NCI-H748 treated with DMSO at 0.1 percent for 48 hours (cell line): ENCODE data around the gene TUBA1A.
"Not testable (repeated sequence)": the region's sequence is repeated elsewhere in the genome, so short reads cannot be mapped to it uniquely, and the experiment has no call there.

Experiments used
- DNase-seq: peaks from one replicate; lab custom pipeline; 2025; lab: John Stamatoyannopoulos, UW

The TUBA1A gene

DNA sequence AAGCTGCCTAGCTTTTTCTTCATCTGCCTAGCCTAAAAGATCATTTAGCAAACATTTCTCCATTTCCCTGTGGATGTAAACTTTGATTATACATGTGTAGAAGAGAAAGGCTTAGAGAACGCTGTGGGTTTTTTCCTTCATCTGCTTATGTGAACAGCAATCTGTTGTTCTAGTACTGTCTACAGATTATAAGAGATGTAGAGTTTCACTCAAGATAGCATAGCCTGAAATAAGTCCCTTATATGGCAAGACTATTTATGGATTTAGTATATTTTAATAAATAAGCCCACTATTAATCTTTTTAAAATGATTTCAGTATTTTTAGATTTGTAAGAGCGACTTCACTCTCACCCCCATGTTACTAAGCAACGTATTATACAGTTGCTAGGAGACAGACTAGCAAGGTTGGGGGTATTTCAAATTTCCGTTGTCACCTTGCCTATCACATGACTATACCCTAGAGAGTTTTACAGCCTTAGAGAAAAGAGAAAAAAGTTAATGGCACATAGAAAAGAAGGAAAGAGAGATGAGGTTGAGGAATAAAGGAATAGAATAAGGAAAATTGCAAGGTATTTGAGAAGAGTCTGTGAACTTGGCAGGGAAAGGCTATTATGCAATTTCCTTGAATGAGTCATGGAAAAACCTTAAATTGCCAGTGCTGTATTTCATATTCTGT, 12.2 kb upstream of the TUBA1A start:
- peak; percentile 96 for DNase-seq

DNA sequence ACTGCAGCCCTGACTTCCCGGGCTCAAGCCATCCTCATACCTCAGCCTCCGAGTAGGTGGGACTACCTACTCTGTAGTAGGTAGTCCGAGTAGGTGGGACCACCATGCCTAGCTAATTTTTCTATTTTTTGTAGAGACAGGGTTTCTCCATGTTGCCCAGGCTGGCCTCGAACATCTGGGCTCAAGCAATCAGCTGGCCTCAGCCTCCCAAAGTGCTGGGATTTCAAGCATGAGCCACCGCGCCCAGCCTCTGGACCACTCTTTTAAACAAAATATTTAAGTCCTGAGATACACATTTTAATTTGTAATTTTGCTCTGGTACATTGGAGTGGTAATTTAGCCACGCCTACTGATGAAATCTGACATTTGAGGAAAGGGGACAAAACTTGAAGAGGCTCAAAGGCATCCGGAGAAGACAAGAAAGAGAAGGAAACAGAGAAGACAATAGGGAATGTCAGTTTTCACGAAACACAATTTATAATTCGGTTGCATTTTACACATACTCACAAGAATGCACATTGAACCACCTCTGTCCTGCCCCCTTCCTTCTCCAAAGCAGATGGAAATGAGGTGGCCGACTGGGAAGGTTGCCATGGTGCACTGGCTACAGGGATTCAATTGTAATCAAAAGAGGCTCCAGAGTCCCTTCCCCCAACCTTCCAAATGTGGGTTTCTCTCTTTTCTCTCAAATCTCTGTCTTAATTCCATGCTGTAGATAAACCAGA, 9.7 kb upstream of the TUBA1A start:
- DNase-seq: peak; percentile 35

DNA sequence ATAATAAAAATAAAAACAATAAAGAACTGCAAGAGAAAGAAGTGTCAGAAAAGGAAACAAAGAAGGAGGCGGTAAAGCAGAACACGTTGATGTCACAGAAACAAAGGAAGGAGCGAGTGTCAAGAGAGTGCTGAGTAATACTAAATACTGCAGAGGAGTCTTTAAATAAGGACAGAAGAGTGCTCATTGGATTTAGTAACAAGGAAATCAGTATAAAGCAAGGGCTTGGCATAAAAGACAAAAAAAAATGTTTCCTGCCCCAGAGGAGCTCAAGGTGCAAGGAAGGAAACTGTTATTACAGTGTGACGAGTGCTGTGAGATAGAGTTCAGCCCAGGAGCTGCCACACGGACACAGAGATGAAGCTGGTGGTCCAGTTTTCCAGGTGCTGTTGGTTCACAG, 8.4 kb upstream of the TUBA1A start:
- no peak for DNase-seq

DNA sequence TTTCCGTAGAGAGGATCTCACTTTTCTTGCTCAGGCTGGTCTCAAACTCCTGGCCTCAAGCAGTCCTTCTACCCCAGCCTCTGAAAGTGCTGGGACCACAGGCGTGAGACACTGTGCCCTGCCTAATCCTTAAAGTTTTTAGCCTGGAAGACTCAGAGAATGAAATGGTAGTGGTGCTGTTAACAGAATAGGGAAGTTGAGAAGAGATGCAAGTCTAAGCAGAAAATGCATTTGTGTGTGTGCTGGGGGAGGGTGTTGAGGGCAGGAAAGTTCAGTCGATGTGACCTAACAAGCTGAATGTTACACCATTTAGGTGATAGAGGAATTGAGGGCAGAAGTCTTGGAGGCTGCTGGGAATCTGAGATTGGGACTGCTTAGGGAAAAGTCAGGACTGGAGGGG, 6.9 kb upstream of the TUBA1A start:
- no peak for DNase-seq

DNA sequence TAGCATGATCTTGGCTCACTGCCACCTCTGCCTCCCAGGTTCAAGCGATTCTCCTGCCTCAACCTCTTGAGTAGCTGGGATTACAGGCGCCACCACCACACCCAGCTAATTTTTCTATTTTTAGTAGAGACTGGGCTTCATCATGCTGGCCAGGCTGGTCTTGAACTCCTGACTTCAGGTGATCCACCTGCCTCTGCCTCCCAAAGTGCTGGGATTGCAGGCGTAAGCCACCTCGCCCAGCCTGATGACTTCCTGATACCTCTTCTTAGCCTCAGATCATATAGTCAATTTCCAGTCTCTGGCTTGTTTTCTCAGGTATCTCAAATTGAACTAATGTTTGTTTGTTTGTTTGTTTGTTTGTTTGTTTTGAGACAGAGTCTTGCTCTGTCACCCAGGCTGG, 4.9 kb upstream of the TUBA1A start:
- not testable (repeated sequence) for DNase-seq

DNA sequence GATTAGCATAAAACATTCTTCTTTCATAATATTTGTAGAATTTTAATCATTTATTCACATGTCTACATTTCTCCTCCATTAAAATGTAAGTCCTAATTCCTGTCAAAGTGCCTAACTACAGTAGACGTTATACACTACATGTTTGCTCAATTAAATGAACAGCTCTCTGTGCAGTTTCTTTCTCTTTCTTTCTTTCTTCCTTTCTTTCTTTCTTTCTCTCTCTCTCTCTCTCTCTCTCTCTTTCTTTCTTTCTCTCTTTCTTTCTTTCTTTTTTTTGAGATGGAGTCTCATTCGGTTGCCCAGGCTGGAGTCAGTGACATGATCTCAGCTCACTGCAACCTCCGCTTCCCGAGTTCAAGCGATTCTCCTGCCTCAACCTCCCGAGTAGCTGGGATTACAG, 2.6 kb upstream of the TUBA1A start:
- DNase-seq: not testable (repeated sequence)

DNA sequence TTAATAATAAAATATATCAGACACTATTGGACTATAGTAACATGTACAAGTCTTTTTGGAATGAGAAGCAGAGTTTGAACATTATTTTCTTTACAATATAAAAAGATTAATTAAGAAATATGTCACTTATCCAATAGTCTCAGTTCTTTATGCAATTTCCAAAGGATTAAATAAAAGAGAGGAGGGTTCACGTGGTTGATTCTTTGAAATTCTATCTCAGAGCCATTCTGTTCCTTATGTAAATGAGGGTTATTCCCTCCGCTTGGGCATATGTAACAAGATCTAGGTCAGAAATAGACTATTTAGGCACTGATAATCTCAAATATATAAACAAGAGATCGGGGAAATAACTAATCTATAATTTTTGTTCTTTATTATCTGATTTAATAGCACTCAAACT, 2.1 kb upstream of the TUBA1A start:
- no peak for DNase-seq

DNA sequence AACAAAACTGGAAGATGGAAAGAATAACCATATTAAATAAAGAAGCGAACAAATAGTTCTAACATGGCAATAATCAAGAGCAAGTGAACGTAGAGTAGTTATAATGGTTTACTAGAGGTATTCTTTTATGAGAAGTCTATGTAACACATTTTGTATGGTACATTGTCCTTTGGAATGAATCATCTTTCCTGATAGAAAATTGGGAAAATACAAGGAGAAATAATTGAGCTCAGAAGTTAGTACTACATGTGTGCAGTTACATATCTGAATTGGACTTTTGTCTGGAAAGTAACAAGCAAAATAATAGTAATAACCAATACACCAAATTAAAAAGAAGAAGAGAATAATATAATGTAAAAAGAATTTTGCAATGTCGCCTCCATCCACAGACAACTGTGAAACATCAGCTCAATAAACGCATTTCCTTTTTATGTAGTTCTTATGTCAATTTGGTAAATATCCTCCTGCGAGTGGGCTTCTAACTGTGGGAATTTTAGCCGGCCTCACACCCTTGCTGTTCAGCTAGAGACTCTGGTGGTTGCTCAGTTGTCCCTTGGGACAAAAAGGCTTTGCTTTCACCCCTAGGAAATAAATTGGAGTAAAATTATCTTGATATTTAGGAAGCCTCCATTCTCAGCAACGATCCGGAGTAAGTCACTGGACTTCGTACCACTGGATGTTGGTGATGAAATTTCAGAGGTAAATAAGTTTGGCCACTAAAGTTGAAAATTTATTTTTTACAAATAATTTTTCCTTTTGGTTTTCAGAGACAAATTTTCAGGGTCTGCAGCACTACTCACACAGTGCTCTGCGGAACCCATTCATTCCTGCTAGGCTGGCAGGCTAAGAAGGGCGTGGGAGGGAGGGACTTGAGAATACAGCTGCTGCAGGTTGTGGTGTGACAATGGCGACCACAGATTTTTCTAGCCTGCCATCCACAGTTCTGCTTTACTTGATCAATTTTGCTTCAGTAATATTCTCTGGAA, 1.1 kb upstream of the TUBA1A start:
- DNase-seq: peak; percentile 42

DNA sequence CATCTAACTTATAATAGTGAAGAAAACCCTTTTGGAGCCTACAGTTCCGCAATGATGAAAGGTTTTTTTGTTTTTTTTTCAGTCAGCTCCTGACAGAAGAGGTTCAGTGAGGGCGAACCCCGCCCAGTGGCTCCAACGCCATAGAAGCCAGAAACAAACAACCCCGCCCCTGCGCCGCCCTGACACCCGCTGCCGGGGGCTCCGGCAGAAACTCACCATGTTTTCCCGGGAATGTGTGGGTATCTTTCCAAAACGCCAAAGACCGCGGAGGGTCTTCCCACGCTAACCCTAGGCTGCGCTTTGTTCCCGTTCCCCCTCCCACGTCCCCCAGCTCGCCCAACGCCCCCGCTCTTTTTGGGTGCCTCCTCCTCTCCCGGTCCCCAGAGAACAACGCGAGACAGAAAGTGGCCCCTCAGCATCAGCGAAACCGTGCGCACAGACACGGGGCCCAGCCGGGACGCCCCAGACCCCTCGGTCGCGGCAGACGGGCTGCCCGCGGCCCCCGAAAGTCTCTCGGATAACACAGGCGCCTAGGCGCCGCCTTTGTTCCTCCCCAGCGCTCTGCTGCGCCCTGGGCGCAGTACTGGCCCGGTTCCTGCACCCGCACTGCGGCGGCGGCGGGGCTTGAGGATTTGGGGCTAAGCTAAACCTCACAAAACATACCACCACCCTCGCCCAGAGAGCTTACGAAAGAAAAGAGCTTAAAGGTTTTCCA, 522 bp downstream of the TUBA1A start:
- DNase-seq: peak; percentile 46

DNA sequence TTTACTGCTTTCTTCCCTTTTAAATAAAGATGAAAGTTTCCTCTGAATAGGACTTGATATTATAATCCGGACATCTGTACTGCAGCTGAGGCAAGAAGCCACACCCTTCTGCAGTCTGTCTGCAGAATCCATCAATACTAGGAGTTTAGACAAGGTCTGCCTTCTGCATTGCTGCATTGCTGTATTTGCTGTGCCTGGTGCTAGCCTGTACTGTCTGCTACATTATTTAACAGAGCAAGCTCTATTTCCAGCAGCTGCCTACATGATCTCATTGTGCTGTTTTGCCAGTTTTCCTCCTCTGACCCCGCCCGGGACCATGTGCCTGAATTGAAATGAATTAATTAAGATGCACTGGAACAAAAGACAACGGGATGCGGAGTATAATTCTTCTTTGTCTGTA, 1.7 kb downstream of the TUBA1A start:
- DNase-seq: peak; percentile 63

DNA sequence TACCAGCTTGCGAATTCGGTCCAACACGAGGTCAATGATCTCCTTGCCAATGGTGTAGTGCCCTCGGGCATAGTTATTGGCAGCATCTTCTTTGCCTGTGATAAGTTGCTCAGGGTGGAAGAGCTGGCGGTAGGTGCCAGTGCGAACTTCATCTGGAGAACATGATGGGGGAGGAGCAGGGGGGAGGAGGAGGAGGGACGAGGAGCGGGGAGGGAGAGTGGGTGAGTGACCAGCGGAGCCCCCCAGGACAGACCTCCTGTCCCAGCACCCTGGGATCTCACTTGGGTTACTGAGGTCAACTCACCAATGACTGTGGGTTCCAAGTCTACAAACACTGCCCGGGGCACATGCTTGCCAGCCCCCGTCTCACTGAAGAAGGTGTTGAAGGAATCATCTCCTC, 2.6 kb downstream of the TUBA1A start:
- not testable (repeated sequence) for DNase-seq

DNA sequence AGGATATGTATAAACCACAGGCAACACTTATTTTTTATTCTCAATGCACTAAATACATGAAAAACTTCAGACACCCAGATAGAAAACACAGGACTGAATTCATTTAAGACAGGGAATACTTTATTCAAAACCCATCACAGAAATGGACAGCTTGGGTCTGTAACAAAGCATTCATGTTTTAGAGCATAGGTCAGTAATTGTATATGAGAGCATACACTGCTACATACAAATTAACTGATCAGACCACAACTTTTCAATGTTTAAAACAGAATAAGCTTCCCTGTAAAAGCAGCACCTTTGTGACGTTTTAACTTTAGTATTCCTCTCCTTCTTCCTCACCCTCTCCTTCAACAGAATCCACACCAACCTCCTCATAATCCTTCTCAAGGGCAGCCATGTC, 4.2 kb downstream of the TUBA1A start:
- DNase-seq: not testable (repeated sequence)

DNA sequence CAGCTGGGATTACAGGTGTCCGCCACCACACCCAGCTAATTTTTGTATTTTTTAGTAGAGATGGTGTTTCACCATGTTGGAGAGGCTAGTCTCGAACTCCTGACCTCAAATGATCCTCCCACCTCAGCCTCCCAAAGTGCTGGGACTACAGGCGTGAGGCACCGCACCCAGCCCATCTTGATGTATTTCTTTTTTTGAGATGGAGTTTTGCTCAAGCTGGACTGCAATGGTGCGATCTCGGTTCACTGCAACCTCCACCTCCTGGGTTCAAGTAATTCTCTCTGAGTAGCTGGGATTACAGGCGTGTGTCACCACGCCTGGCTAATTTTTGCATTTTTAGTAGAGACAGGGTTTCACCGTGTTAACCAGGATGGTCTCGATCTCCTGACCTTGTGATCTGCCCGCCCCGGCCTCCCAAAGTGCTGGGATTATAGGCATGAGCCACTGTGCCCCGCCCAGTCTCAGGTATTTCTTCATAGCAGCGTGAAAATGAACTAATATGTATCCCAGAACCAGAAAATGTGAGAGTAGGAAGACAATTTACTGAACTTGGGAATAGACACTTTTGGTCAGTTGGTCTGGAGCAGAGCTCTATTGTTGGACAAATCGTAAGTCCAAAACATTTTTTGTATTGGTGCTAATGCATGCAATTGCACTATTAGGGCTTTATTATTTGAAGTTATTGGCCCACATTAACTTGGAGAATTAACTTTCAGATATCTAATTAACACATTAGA, 5.5 kb downstream of the TUBA1A start:
- DNase-seq: not testable (repeated sequence)

DNA sequence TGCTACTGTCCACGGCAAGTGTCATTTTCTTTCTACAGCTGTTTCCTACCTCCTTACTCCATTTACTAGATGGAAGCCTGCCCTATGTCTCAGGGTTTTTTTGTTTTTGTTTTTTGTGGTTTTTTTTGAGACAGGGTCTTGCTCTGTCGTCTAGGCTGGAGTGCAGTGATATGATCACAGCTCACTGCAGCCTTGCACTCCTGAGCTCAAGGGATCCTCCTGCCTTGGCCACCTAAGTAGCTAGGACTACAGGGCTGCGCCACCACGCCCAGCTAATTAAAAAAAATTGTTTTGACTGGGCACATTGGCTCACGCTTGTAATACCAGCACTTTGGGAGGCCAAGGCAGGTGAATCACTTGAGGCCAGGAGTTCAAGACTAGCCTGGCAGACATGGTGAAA, 14.7 kb downstream of the TUBA1A start:
- DNase-seq: no peak

DNA sequence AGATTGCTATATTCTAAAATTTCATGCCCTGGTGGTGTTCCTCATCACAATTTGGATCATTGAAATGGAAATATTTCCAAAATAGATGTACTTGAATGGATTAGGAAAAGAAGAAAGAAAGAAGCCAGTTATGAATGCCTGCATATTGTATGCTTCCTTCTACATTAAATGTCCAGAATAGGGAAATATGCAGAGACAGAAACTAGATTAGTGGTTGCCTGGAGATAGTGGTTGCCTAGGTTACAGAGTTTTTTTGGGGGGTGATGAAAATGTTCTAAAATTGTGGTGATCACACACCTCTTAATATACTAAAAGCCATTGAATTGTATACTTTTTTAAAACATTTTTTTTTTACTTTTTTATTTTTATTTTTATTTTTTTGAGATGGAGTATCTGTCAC, 18.0 kb downstream of the TUBA1A start:
- no peak for DNase-seq

DNA sequence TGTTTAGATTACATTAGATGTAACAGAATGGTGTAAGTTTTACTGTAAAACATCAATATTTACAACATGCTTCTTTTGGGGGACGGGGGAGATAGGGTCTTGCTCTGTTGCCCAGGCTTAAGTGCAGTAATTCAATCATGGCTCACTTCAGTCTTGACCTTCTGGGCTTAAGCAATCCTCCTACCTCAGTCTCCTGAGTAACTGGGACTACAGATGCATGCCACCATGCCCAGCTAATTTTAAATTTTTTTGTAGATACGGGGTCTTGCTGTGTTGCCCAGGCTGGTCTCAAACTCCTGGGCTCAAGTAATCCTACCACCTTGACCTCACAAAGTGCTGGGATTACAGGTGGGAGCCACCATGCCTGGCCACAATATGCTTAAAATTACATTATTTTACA, 23.8 kb downstream of the TUBA1A start:
- DNase-seq: no peak

DNA sequence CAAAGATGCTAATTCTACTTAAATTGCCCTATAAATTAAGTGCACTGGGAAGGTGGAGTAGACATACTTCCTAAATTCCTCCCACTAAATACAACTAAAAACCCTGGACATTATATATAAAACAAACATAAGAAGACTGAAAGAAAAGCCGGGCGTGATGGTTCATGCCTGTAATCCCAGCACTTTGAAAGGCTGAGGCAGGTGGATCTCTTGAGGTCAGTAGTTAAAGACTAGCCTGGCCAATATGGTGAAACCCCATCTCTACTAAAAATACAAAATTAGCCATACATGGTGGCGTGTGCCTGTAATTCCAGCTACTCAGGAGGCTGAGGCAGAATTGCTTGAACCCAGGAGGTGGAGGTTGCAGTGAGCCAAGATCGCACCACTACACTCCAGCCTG, 27.0 kb downstream of the TUBA1A start:
- DNase-seq: not testable (repeated sequence)

DNA sequence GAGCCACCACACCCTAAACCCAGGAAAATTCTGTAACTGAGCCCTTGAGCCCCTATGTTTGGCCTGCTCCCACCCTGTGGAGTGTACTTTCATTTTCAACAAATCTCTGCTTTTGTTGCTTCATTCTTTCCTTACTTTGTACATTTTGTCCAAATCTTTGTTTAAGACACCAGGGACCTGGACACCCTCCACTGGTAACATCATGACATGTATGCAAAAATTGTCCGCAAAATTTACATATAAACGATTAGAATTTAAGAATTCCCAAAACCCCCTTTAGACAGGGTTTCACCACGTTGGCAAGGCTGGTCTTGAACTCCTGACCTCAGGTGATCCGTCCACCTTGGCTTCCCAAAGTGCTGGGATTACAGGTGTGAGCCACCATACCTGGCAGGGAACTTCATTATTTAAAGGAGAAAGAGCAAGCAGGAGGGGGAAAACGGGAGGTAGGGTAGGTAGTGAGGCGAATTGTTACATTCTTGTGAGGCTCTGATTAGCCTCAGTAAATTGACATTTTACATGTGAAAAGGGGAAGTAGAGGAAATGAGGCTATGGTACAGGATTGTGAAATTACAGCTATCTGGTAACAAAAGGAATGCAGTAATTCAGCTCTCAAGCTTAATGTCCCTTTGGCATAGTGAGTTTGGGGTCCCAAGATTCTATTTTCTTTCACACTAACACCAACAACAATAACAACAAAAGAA, 27.6 kb downstream of the TUBA1A start:
- DNase-seq: no peak

DNA sequence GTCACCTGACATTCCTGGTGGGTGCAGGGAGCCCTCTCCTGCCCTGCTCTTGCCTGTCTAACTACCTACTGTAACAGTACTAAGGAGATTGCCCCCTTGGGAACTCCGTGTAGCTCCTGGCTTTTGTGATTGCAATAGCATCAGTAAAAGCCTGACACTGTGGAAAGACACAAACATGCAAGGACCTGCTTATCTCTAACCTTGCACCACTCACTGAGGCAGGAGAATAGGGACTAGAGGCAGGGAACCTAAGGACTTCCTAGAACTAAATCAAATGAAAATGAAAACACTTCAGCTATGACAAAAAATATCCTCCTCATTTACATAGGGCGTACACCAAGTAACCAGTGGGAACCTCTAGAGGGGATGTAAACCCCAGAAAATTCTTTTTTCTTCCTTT, 28.5 kb downstream of the TUBA1A start:
- no peak for DNase-seq

DNA sequence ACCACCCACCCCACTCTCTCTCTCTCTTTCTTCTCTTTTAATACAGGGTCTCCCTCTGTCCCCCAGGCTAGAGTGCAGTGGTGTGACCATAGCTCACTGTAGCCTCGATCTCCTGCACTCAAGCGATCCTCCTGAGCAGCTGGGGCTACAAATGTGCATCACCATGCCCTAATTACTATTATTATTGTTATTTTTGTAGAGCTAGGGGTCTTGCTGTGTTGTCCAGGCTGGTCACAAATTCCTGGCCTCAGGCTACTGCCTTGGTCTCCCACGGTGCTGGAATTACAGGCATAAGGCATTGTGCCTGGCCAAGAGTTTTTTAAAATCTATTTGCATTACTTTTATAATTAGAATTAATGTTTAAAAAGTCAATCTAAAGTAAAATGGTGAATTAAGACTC, 34.7 kb downstream of the TUBA1A start:
- DNase-seq: no peak

DNA sequence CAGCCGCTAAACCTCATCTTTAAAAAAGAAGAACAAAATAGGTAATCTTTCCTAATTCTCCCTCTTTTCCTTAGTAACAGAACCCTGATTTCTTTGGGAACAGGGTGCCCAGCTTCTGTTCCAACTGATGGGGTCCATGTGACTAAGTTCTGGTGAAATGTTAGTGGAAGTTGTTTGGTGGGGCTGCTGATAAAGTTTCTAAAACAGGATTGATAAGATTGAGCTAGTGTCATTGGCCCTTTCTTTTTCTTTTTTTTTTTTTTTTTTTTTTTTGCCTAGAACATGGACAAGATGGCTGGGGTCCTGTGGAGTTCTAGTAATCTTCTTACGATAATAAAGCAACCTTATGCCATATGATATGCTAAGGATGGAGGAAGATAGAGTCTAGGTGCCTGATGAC, 41.5 kb downstream of the TUBA1A start:
- DNase-seq: no peak
